DMS153 treated with DMSO at 0.1 percent for 48 hours (cell line): ENCODE results near the gene GLYATL1B.
"Not testable (repeated sequence)": the region's sequence is repeated elsewhere in the genome, so short reads cannot be mapped to it uniquely, and the experiment has no call there.

ENCODE experiments used
- DNase-seq: peaks from one replicate; lab custom pipeline; 2025; ENCODE audit not compliant: unreplicated experiment; lab: John Stamatoyannopoulos, UW

The GLYATL1B gene, protein sequence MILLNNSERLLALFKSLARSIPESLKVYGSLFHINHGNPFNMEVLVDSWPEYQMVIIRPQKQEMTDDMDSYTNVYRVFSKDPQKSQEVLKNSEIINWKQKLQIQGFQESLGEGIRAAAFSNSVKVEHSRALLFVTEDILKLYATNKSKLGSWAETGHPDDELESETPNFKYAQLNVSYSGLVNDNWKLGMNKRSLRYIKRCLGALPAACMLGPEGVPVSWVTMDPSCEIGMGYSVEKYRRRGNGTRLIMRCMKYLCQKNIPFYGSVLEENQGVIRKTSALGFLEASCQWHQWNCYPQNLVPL

DNA sequence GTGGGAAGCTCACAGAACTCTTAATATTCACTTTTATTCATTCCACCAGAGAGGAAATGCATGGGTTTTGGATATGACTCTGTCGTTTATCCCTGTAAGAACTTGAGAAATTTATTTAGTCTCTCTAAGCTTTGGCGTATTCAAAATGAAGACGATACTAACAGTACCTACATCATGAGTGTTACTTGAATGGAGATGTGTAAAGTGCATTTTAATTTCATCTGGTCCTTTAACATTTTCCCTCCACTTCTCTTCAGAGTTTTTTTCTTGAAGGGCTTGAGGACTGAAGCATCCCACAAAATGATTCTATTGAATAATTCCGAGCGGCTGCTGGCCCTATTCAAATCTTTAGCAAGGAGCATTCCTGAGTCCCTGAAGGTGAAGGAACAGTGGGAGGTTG, at the start of gene GLYATL1B:
TSS of gene GLYATL1B (plus strand) at position 301 of the 400 bp plus-strand sequence. CDS start at position 301, 0 bp downstream.
- not testable (repeated sequence) for DNase-seq

DNA sequence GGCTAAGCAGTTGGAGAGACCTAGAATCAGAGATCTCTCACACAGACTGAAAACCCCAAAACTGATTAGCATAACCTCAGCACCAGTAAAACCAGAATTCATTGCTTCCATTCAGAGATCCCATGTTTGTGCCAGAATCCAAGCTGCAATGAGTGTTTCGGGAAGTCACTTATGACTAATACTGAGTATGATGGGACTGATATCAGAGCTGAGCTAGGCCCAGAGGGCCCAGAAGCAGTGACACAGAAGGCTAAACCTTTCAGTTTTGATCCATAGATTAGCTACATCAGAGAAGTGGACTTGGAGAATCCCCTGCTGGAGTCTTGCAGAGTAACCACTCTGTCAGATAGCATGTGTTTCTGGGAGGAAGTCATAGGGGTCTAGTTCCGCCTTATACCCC, 49.6 kb upstream of the GLYATL1B start:
- DNase-seq: not testable (repeated sequence)

DNA sequence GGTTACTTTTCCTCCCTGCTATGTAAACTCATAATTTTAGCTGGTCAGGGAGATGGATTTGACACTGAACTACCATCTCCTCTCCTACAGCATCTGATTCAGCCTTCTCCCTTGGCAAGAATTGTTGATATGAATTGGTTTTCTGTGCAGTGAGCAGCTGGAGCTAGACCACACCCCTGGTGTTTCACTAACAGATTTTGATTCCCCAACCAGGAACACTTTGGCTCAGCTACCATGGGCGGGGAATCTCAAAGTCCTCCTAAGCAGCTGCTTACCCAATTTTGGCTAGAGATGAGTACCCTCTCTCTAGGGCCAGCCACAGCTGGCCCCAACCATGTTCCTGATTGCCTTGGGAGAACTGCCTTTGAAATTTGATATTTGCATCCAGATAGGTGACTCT, 48.7 kb upstream of the GLYATL1B start:
- not testable (repeated sequence) for DNase-seq

DNA sequence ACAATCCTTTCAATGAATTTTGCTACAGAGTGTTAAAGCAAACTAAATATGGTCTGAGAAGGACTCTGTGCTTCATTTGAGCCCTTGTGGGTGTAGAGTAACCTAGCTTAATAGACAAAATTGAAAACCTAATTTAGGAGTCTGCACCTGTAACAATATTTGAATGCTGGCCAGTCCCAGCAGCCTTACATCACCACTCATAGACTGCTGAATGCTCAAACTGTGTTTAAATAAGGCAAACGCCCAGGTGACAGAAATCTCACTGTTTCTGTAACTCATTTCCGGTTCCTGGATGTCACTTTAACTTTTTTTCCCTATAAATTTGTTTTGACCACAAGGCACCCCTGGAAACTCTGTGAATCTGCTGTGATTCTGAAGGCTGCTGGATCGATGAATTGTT, 45.5 kb upstream of the GLYATL1B start:
- DNase-seq: peak; percentile 25

DNA sequence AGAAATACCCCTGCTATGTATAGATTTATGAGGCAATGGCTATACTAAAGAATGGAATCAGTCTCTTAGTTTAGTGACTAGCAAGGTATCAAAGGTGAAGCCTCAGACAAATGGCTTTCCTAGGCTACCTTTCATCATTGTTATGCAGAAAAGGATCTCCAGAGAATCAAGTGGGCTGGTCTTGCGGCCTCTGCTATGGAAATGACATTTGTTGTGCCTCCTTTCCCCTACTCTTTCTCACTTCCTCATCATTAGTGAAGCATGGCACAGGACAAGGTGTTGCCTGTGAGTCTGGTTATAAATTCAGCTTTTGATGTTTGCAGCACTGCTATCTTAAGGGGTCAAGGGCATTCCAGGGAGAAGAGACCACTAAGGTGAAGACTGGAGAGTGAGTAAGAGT, 34.7 kb upstream of the GLYATL1B start:
- DNase-seq: not testable (repeated sequence)

DNA sequence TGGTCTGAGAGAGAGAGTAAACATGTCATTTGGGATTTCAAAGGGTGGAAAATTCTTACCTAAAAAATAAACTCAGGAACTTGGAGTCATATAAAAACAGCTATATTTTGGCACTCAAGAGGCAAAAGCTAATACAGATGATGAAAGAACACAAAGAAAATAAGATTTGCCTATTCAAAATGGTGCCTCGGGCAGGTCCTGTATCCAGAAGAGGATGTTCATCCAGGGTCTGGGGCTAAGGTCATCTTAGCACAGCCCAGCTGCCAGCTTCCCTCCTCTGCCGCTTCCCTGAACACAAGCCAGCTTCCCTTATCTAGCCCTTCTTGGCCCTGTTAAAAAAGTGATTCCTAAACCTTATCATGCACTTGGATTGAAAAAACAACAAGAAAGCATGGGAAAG, 33.8 kb upstream of the GLYATL1B start:
- DNase-seq: not testable (repeated sequence)

DNA sequence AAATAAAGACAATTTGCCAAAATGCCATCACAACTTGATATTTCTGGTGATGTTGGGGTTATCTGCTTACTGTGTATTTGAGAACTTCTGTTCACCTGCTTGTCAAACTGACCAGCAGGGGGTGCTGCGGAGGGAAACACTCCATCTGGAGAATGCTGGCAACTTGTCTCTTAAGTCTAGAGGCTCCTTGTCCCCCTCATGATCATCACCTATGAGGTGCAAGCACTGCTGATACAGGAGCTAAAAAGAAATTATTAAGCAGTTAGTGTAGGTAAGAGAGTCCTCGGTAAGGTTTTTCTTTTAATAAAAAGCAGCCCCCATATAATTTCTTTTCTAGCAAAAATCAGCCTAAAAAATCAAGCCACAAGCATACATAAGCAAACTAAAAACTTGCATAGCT, 32.7 kb upstream of the GLYATL1B start:
- peak; percentile 1 for DNase-seq

DNA sequence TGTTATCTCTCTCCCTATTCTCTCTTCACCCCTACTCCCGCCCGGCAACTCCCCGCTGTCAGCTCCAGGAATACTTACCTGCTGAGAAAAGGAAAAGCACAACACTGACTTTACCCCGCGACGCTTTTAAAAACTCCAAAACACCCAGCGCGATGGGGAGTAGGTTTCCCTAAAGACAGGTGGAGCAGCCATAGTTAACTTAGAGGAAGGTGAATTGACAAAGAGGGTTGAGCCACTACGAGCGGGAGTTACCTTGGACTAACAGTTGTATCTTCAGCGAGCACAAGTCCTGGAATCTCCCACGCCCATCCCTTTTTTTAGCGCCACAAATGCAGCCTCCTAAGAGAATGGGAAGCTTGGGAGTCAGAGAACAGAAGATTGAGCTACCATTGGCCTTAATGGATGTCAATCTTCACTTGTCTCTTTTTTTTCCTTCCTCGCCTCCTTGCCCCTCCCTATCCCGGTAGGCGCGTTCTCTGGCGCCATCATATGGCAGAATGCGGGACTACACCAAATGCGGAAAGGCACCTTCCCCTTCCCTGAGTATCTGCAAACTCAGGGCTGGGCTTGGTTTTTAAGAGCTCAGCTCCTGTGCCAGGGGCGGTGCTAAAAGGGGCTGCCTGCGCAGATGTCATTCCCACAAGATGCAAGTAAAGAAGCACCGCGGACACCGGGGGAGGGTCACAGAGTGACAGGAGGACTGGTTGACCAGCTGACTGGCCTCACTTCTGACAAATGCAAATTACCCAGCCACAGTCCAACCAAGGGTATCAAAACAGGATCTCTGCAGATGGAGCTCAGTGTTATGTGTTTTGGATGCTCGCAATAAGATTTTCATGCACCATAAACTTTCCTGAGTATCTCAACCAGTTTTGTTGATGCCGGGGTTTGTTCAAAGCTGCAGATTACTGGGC, 27.7 kb upstream of the GLYATL1B start:
- DNase-seq: peak; percentile 82

DNA sequence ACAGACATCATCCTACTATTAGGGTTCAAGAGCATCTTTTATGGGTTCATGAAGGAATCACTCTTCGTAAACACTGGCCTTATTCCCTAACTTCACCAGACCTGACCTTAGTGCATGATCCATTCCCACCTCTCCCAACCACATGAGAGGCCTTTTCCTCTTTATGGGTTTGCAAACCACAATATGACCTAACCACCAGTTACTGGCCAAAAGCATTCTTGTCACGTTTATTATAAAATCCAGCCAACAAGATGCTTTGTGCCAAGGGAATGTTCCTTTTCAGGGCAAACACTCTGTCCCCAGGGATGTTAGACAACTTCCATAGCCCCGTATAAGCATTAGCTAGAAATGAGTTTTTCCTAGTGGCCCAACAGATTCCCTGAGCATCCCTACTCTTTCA, 26.0 kb upstream of the GLYATL1B start:
- DNase-seq: not testable (repeated sequence)

DNA sequence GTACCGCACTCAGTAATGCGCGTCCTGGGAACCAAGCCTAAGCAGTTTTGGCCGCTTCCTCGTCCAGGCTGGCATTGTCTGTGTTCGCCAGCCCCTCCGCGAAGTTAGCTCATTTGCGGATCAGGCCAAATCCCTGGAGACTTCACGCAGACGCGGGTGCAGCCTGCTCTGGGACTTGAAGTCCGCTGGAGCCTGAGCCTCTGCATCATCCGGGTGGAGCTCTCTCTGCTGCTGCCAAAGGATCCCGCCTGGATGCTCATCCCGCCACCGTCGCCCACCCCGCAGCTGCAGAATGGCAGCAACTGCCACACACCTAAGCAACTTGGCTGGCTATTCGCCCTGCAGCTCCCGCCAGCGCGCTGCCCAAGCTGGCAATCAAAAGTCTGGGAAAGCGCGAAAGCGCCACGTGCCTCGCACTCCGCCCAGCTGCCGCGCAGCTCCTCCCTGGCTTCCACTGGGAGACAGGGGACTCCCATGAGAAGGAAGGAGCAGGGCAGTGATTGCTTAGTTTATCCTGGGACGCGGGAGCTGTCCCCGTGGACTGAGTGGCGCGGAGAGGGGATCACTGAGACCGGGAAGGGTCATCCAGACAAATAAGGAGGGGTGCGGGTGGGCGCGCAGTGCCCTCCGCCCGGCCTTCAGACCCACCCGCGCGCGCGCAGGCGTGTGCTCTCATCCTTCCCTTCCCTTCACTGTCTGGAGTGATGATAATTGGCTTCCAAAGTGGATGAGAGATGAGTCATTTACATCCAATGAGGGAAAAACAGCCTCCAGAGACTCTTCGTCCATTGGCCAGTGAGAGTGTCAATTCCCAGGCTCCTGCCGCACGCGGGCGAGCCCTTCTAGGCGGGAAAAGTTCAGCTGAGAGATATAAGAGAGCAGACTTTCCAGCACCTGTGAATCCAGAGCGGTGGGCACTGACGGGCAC, 23.2 kb upstream of the GLYATL1B start:
- no peak for DNase-seq

DNA sequence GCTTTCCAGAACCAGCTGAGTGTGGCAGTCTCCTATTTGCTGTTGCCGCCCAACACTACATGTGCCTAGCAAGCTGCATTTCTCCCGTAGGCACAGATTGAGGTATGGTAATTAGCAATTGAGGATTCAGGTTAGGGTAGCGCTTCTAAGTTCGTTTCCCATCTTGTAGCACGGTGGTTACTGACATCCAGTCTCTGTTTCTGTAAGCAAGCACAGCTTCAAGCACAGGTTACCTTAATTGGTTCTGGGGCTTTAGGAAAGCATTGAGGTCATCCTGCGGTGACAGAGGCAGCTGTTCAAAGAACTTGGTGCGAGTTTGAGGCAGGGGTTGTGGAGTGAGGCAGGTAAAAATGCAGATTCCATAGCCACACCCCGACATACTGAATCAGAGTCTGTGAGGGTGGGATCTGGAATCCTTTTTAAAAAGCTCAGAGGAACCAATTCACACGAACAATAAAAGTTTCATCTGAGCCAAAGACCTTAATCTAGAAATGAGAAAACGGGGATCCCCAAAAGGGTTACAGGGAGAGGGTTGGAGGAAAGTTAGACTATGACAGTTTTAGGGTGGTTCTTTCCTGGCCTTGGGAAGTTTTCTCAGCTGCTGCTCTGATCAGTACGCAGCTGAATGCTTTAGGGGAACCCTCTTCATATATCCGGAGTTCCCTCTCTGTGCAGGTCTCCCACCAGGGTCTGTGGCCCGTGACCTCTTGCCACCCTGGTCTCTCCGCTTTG, 21.9 kb upstream of the GLYATL1B start:
- not testable (repeated sequence) for DNase-seq

DNA sequence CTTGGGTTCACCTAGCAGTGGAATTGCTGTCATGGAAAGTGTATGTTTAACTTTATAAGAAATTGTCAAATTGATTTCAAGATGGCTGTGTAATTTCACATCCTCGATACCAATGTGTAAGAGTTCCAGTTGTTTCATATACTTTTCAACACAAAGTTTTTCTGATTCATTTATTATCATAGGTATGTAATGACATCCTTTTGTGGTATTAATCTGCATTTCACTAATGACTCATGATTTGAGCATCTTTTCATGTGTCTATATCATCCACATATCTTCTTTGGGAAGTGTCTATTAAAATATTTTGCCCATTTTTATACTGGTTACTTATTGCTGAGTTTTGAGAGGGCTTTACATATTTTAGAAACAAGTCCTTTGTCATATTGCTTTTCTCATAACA, 17.0 kb upstream of the GLYATL1B start:
- DNase-seq: no peak

DNA sequence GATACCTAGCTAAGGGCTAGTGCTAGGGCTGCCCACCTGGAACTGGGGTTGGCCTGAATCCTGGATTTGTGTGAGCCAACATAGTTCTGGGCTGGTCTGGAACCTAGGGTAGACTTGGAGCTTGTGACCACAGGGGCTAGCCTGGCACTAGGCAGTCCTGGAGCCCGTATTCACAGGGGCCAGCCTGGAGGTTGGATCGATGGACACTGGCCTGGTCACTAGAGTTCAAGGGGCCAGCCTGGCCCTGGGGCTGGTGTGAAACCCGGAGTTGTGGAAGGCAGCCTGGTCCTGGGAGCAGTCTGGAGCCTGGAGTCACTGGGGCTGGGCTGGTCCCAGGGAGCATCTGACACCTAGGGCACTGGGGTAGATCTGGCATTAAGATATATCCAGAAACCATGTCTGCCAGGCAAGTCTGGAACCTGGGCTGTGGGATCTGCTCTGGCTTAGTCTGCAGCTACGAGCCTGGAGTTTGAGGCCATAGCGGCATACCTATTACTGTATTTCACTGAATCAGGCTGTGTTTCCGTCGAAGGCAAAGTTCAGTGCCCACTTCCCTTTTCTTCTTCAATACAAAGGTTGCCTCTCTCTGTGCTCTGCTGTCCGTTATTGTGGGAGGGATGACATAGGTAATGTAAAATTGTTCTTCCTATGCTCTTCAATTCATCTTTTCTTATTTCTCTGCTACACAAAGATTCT, 9.1 kb upstream of the GLYATL1B start:
- DNase-seq: no peak

DNA sequence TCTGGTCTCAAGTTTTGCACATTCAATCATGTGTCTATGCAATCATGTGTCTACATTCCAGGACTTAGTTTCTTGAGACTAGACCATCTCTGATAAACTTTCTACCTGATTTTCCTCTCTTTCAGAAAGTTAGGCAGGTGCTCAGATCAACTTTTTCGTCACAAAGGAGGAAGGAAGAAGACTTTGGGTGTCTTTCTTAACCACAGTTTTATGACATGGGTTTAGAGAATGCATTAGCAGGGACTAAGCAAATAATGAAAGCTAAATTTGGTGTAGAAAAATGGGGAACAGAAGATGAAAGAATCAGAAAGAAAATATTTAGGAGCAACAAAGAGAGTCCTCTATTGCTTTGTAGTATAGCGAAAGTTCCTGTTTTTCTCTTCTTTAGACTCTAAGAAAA, 7.7 kb upstream of the GLYATL1B start:
- no peak for DNase-seq

DNA sequence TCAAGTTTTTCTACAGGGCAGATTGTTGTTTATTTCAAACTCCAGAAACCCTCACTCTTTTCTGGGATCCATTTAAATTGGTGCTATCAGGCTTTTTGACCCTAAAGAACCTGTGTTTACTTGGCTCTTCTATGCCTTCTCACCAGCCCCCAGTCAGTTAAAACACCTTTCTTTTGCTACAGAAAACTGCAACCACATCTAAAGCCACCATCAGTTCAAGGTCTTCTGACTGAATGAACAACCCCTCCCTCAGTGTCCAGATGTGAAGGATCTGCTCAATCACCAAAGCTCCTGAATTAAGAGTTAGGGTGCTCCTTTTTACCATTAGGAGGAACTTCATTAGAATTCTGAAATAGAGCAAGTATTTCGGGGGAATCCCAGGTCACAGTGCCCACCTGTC, 7.0 kb upstream of the GLYATL1B start:
- DNase-seq: no peak

DNA sequence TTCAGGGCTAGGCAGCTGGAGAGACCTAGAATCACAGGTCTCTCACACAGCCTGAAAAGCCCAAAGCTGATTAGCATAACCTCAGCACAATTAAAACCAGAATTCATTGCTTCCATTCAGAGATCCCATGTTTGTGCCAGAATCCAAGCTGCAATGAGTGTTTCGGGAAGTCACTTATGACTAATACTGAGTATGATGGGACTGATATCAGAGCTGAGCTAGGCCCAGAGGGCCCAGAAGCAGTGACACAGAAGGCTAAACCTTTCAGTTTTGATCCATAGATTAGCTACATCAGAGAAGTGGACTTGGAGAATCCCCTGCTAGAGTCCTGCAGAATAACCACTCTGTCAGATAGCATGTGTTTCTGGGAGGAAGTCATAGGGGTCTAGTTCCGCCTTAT, 5.7 kb upstream of the GLYATL1B start:
- DNase-seq: not testable (repeated sequence)

DNA sequence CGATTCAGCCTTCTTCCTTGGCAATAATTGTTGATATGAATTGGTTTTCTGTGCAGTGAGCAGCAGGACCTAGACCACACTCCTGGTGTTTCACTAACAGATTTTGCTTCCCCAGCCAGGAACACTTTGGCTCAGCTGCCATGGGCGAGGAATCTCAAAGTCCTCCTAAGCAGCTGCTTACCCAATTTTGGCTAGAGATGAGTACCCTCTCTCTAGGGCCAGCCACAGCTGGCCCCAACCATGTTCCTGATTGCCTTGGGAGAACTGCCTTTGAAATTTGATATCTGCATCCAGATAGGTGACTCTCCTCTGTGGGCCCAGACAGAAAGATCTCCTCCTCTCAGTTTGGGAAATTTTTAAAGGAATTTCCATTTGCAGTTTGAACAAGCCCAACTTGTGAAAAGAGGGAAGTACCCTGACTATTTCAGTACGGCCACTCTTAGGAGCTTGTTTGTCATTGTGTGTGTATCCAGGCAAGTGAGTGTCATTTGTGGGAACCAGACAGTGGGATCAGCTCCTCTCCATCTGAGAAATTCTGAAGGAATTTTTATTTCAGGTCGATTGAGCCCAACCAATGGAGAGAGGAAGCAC, 4.6 kb upstream of the GLYATL1B start:
- DNase-seq: not testable (repeated sequence)

DNA sequence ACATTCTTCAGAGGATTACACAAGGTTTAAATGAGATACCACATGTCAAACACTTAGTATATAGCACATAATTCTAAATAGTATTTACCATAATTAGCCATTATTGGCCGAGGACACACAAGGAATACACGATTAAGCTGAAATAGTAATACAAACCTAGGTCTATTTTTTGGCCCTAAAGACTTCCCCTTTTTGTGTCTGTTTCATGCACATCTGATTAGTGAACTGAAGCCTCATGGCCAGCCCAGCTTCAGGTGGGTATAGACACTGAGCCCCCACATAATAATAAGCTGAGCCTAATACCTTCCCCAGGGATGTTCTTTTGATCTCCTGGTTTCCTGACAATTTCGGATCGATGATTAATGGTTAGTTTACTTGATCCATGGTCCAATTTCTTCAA, 2.1 kb downstream of the GLYATL1B start:
- DNase-seq: no peak

DNA sequence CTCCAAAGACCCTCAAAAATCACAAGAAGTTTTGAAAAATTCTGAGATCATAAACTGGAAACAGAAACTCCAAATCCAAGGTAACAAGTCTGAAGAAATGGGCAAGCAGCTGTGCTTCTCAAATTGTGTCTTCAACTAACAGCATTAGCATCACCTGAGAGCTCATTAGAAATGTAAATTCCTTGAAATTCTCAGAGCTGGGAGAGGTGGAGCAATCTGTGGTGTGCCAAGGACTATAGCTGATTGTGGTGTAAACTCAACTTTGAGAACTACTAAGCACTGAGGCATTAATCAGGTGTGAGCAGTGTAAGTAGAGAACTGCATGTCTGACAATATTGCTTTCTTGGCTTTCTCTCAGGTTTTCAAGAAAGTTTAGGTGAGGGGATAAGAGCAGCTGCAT, 7.5 kb downstream of the GLYATL1B start:
- DNase-seq: not testable (repeated sequence)
